ENCODE results near the gene GDF9. TPM values are rescaled to one million over a fixed set of nuclear protein-coding genes. Genes with fewer than 3 reads are reported as not detected.

Gene GDF9
- total RNA-seq, 3 donors from 2014 or later: 0.33 to 0.64 (median 0.44) TPM

DNA sequence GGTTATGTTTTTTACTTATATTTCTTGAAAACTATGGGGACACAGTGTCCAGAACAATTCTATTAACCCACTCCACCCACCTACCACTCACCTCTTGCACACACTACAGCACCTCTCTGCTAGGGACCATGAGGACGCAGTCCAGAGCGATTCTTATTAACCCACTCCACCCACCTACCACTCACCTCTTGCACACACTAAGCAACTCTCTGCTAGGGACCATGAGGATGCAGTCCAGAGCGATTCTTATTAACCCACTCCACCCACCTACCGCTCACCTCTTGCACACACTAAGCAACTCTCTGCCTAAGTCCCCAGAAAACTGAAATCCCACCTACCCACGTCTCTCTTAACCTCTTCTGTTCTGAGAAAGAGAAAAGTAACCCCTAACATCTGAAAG, 33.7 kb downstream of the GDF9 start:
- H3K27ac ChIP-seq: no peak overlapping the region
- no peaks in the 10 kb centered on the region for H3K9me3 ChIP-seq
- H3K4me3 ChIP-seq: no peak overlapping the region
- H3K4me1 ChIP-seq: no peaks in the 10 kb centered on the region
- H3K36me3 ChIP-seq: no peaks in the 10 kb centered on the region
- DNase-seq (ENCODE audit: low spot score in 2 of 2): no peak
- TF ChIP-seq, protein P1, sequence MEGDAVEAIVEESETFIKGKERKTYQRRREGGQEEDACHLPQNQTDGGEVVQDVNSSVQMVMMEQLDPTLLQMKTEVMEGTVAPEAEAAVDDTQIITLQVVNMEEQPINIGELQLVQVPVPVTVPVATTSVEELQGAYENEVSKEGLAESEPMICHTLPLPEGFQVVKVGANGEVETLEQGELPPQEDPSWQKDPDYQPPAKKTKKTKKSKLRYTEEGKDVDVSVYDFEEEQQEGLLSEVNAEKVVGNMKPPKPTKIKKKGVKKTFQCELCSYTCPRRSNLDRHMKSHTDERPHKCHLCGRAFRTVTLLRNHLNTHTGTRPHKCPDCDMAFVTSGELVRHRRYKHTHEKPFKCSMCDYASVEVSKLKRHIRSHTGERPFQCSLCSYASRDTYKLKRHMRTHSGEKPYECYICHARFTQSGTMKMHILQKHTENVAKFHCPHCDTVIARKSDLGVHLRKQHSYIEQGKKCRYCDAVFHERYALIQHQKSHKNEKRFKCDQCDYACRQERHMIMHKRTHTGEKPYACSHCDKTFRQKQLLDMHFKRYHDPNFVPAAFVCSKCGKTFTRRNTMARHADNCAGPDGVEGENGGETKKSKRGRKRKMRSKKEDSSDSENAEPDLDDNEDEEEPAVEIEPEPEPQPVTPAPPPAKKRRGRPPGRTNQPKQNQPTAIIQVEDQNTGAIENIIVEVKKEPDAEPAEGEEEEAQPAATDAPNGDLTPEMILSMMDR (IDR thresholded peaks at IDR 0.05): no peak
- no peak for TF ChIP-seq POLR2A (IDR thresholded peaks at IDR 0.05)
- no peak for TF ChIP-seq POLR2AphosphoS5 (IDR thresholded peaks at IDR 0.05)
- intact Hi-C loops (cut with DNase I; ENCODE audit: low total_unique reads): no loop called here
- H3K27me3 ChIP-seq: no peaks in the 10 kb centered on the region

- Histone ChIP-seq H3K4me3 (peak overlapping the region; percentile 59 to 84 (median 81)), H3K27ac (peak overlapping the region; percentile 87 to 89), H3K36me3 (no peaks in the 10 kb centered on the region), H3K4me1 (no peaks in the 10 kb centered on the region), H3K9me3 (no peaks in the 10 kb centered on the region), H3K27me3 (no peaks in the 10 kb centered on the region)
- no peak for DNase-seq (ENCODE audit: low spot score in 2 of 2)
- TF ChIP-seq, protein P1 (IDR thresholded peaks at IDR 0.05): no peak
- TF ChIP-seq POLR2AphosphoS5 (IDR thresholded peaks at IDR 0.05) (no peak), POLR2A (IDR thresholded peaks at IDR 0.05) (no peak)
- intact Hi-C loops (cut with DNase I; ENCODE audit: low total_unique reads): no loop called here
Measured at GRCh38 chr5:132831095-132831860, 35.0 kb downstream of the GDF9 start.

GRCh38 chr5:132830436-132831094, 35.7 kb downstream of the GDF9 start, which contains the start of gene SHROOM1:
TSS of gene SHROOM1 (minus strand) at chr5:132830647. CDS start at chr5:132826140, 4,507 bp downstream.
- Histone ChIP-seq H3K9me3 (no peaks in the 10 kb centered on the region), H3K27me3 (no peaks in the 10 kb centered on the region), H3K36me3 (no peaks in the 10 kb centered on the region), H3K27ac (peak within 1 kb of the TSS; percentile 87 to 89), H3K4me1 (no peaks in the 10 kb centered on the region), H3K4me3 (peak within 1 kb of the TSS; percentile 59 to 84 (median 81))
- intact Hi-C loops (cut with DNase I; ENCODE audit: low total_unique reads): no loop called here
- DNase-seq (ENCODE audit: low spot score in 2 of 2): no peak
- peak in 1 of 3 donors; percentile 19 for TF ChIP-seq POLR2AphosphoS5 (IDR thresholded peaks at IDR 0.05)
- TF ChIP-seq, protein P1 (IDR thresholded peaks at IDR 0.05): no peak

DNA sequence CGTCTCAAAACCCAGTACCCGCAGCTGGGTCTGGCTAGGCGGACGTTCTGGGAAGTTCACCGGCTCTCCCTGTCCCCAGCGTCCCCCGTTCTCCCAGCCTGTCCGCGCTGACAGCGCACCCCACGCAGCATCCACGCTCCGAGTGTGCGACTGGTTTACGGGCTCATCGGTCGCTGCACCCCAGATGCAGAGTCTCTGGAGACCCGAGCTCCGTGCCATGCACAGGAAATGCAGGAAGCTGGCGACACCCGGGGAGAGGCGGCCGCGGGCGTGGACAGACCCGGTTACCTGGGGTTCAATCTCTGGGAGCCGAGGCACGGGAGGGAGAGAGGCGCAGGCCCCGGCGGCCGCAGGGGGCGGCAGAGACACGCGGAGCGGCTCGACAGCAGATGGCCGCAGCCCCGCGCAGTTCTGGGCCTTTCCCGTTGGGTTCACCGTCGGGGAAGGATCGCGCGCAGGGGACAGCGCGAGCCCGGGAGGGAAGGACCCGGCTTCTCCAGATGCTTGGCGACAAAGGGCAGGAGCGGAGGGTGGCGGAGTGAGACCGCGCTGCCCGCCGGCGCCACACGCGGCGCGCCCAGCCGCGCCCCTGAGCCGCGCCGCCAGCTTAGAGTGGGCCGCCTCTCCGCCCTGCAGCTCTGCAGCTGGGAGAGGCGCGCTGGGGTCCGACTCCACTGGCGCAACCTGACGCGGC, 36.4 kb downstream of the GDF9 start:
- Histone ChIP-seq H3K36me3 (no peaks in the 10 kb centered on the region), H3K9me3 (no peaks in the 10 kb centered on the region), H3K4me1 (no peaks in the 10 kb centered on the region), H3K4me3 (peak overlapping the region; percentile 59 to 84 (median 81)), H3K27me3 (no peaks in the 10 kb centered on the region), H3K27ac (peak overlapping the region; percentile 87 to 89)
- TF ChIP-seq POLR2A (IDR thresholded peaks at IDR 0.05) (no peak), POLR2AphosphoS5 (IDR thresholded peaks at IDR 0.05) (peak in 2 of 3 donors; percentile 17 to 44)
- TF ChIP-seq, protein P1 (IDR thresholded peaks at IDR 0.05): peak; percentile 70 to 85 (median 78)
- intact Hi-C loops (cut with DNase I; ENCODE audit: low total_unique reads): loop anchor here (1.0 kb wide), 1 partner anchor 35 kb away; no protein-coding TSS in a partner anchor
- DNase-seq (ENCODE audit: low spot score in 2 of 2): peak; percentile 67 to 80

All from breast epithelium (tissue), 4 donors.